ENCODE data around the gene ZNF385B. TPM values are rescaled to one million over a fixed set of nuclear protein-coding genes. Genes with fewer than 3 reads are reported as not detected.
"Not testable (repeated sequence)": the region's sequence is repeated elsewhere in the genome, so short reads cannot be mapped to it uniquely, and the experiment has no call there.

ZNF385B gene
- total RNA-seq, 1 donor from 2014 or later = not detected

DNA sequence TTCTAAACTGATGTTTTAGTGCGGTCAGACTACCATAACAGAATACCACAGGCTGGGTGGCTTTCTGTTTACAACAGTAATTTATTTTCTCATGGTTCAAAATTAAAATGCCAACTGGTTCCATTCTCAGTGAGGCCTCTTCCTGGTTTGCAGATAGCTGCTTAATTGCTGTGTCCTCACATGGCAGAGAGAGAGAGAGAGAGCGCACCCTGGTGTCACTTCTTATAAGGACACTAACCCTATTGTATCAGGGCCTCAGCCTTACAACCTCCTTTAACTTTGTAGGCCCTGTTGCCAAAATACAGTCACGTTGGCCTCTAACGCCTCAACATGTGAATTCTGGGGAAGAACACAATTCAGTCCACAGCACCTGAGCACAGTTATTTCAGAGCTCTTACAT, 37.5 kb upstream of the ZNF385B start:
- Mint-ChIP-seq H3K36me3 (ENCODE audit: low read depth) (no peaks in the 10 kb centered on the region), H3K4me1 (no peaks in the 10 kb centered on the region), H3K27ac (no peak overlapping the region), H3K4me3 (no peak overlapping the region), H3K9me3 (peaks cover 4% of the 10 kb centered on the region), H3K27me3 (no peaks in the 10 kb centered on the region)
- ChIA-PET POLR2A (no interaction called here), CTCF (no interaction called here)
- TF ChIP-seq, protein P1, sequence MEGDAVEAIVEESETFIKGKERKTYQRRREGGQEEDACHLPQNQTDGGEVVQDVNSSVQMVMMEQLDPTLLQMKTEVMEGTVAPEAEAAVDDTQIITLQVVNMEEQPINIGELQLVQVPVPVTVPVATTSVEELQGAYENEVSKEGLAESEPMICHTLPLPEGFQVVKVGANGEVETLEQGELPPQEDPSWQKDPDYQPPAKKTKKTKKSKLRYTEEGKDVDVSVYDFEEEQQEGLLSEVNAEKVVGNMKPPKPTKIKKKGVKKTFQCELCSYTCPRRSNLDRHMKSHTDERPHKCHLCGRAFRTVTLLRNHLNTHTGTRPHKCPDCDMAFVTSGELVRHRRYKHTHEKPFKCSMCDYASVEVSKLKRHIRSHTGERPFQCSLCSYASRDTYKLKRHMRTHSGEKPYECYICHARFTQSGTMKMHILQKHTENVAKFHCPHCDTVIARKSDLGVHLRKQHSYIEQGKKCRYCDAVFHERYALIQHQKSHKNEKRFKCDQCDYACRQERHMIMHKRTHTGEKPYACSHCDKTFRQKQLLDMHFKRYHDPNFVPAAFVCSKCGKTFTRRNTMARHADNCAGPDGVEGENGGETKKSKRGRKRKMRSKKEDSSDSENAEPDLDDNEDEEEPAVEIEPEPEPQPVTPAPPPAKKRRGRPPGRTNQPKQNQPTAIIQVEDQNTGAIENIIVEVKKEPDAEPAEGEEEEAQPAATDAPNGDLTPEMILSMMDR (IDR thresholded peaks at IDR 0.05) = no peak
- intact Hi-C loops (cut with micrococcal nuclease) = no loop called here
- no peak for DNase-seq
- no peak for ATAC-seq (ENCODE audit: low read depth)

DNA sequence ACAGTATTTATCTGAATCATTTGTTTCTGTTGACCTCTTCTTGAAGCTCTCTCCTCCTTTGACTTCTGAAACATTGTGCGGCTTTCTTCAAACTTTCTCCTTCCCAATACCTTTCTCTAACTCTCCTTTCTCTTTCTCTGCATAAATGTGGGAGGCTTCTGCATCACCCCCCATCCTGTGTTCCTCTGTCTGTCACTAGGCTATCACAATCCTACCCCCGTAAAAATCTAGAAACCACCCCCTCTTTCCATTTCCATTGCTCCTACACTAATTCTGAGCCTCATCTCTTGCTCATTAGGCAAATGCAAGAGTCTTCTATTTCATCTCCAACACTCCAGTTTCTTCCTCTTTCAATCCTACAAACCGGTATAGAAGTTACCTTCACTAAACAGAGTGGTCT, 32.2 kb upstream of the ZNF385B start:
- Mint-ChIP-seq H3K4me3 (no peak overlapping the region), H3K36me3 (ENCODE audit: low read depth) (no peaks in the 10 kb centered on the region), H3K27ac (no peak overlapping the region), H3K9me3 (peaks cover 4% of the 10 kb centered on the region), H3K27me3 (peaks cover 4% of the 10 kb centered on the region), H3K4me1 (no peaks in the 10 kb centered on the region)
- CTCF ChIA-PET = no interaction called here
- intact Hi-C loops (cut with micrococcal nuclease) = no loop called here
- ATAC-seq (ENCODE audit: low read depth) (no peak), DNase-seq (no peak)
- POLR2A ChIA-PET = no interaction called here
- TF ChIP-seq, protein P1 (IDR thresholded peaks at IDR 0.05) = no peak

DNA sequence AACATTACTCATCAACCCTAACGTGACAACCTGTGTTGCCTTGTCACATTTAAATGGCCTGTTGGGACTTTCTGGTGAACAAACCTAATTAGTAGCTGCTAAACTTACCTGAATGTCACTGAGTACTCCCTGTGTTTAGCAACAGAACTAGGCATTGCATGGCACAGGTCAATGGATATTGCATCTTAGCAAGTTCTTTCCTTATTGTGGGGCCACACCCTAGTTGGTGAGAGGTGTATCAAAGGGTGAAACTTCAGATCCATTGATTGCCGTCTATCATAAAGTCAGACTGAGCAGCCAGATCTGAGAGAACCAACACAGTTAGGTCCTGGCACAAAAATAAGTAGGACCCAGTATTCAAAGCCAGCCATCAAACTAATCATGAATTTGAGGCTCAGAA, 29.8 kb upstream of the ZNF385B start:
- H3K4me3 Mint-ChIP-seq = no peak overlapping the region
- peaks cover 4% of the 10 kb centered on the region for H3K27me3 Mint-ChIP-seq
- DNase-seq = no peak
- POLR2A ChIA-PET = no interaction called here
- no peaks in the 10 kb centered on the region for H3K4me1 Mint-ChIP-seq
- TF ChIP-seq, protein P1 (IDR thresholded peaks at IDR 0.05) = no peak
- no peak for ATAC-seq (ENCODE audit: low read depth)
- no peak overlapping the region for H3K27ac Mint-ChIP-seq
- peaks cover 8% of the 10 kb centered on the region for H3K9me3 Mint-ChIP-seq
- CTCF ChIA-PET = no interaction called here
- intact Hi-C loops (cut with micrococcal nuclease) = no loop called here
- H3K36me3 Mint-ChIP-seq (ENCODE audit: low read depth) = no peaks in the 10 kb centered on the region

DNA sequence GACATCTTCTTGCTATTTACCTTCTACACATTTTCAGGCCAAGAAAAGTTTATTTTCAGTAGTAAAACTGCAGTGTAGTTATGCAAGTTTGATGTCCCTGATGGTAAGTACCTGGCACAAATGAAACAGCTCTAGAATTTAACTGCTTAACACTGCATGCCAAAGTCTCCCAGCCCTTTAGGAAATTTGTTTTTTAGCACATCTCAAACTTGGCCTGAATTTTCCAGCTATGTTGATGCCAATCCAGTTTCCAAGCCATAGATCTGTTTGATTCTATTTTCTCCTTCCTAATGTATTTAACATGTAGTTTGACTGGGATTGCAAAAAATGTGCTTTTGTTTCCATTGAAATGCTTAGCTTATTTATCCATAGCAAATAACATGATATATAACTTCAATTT, 29.3 kb upstream of the ZNF385B start:
- Mint-ChIP-seq H3K4me1 (no peaks in the 10 kb centered on the region), H3K27ac (no peak overlapping the region), H3K36me3 (ENCODE audit: low read depth) (no peaks in the 10 kb centered on the region), H3K4me3 (no peak overlapping the region), H3K9me3 (peaks cover 8% of the 10 kb centered on the region), H3K27me3 (peaks cover 4% of the 10 kb centered on the region)
- POLR2A ChIA-PET = no interaction called here
- CTCF ChIA-PET = no interaction called here
- TF ChIP-seq, protein P1 (IDR thresholded peaks at IDR 0.05) = no peak
- intact Hi-C loops (cut with micrococcal nuclease) = no loop called here
- DNase-seq (no peak), ATAC-seq (ENCODE audit: low read depth) (no peak)

DNA sequence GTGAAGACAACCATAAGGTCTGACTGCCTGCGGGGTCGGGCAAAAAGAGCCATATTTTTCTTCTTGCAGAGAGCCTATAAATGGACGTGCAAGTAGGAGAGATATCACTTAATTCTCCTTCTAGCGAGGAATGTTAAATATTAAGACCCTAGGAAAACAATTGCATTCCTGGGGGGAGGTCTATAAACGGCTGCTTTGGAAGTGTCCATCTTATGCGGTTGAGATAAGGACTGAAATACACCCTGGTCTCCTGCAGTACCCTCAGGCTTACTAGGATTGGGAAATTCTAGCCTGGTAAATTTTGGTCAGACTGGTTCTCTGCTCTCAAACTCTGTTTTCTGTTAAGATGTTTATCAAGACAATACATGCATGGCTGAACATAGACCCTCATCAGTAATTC, 27.2 kb upstream of the ZNF385B start:
- H3K36me3 Mint-ChIP-seq (ENCODE audit: low read depth); H3K9me3 Mint-ChIP-seq; H3K27ac Mint-ChIP-seq; CTCF ChIA-PET; DNase-seq; H3K27me3 Mint-ChIP-seq; POLR2A ChIA-PET; intact Hi-C loops (cut with micrococcal nuclease); ATAC-seq (ENCODE audit: low read depth); H3K4me3 Mint-ChIP-seq; H3K4me1 Mint-ChIP-seq: not testable (repeated sequence)

DNA sequence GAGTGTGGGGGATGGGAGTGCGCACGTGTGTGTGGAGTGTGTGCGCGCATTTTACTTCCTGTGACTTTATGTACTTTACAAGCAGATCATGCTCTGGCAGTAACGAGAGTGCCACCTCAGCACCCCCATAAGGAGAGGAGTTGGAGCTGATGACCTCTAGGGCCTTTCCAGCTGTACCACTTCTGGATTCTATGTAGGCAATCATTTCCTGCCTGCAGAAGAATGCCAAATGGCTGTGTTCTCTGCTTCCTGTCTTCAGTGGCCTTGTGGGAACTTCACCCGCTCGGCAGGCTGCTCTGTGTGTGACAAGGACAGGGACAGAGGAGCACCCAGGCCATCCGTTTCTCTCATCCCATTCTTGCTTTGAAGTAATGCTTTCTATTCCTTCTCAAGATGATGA, 22.8 kb upstream of the ZNF385B start:
- Mint-ChIP-seq H3K4me1 (no peaks in the 10 kb centered on the region), H3K27ac (no peak overlapping the region), H3K27me3 (peaks cover 1% of the 10 kb centered on the region), H3K36me3 (ENCODE audit: low read depth) (no peaks in the 10 kb centered on the region), H3K4me3 (no peak overlapping the region), H3K9me3 (peaks cover 8% of the 10 kb centered on the region)
- TF ChIP-seq, protein P1 (IDR thresholded peaks at IDR 0.05) = no peak
- ChIA-PET CTCF (no interaction called here), POLR2A (no interaction called here)
- DNase-seq (no peak), ATAC-seq (ENCODE audit: low read depth) (no peak)
- intact Hi-C loops (cut with micrococcal nuclease) = no loop called here
